Measurements from ENCODE around the gene DPM1.

DPM1 gene

GRCh38 chr20:50930139-50930975 is 28.0 kb downstream of the DPM1 start:
- peak; percentile 6 for DNase-seq (ENCODE audit: low spot score)

- peak; percentile 94 for DNase-seq (ENCODE audit: low spot score)
Measured at GRCh38 chr20:50929299-50930138, 28.8 kb downstream of the DPM1 start.

- DNase-seq (ENCODE audit: low spot score) = no peak
Measured at GRCh38 chr20:50928469-50928868, 29.9 kb downstream of the DPM1 start.

DNA sequence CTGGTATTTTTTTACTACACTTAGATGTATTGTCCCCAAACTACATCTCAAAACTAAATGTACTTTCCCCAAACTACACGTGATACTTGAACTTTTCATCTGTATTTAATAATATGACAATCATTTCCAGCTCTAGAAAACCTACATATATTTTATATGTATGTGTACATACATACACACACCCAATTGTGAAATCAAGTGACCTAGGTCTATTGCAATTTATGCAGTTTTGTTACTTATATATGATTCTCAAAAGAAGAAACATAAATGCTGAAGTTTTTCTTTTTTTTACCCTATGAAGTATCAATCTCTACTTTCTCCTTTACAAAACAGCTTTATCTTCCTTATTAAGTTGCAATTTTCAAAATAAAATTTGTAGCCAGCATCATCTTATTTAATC is 31.8 kb downstream of the DPM1 start:
- no peak for DNase-seq (ENCODE audit: low spot score)

GRCh38 chr20:50924261-50924920 is 33.9 kb downstream of the DPM1 start:
- DNase-seq (ENCODE audit: low spot score) = no peak

DNA sequence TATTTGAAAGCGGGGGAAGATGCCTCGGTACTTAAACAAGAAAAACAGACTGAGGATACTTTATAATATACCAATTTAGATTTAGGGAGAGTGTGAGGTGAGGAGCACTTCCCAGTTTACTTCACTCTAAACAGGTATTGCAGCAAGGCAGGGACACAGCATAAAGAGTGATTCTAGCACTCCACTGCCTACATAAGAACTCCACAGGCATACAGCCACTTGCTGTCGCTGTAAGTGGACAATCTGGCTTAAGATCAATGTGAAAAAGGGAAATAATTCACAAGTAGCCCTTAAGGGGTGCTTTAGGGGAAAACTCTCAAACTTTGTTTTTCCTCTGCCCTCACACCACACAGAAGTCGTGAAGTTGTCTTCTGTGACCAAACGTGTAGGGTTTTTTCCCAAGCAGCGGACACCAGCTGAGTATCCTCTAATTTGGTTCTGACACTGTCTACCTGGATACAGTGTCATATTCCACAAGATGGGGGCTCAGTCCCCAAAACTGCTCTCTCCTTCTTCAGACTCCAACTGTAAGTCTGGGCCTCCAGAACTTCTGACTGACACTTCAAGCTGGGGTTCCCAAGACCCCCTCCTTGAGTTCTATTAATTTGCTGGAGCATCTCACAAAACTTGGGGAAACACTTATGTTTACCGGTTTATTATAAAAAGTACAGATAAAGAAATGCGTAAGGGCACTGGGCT is 36.4 kb downstream of the DPM1 start:
- DNase-seq (ENCODE audit: low spot score) = no peak

- DNase-seq (ENCODE audit: low spot score) = peak; percentile 52
Measured at GRCh38 chr20:50920997-50921396, 37.3 kb downstream of the DPM1 start.

DNA sequence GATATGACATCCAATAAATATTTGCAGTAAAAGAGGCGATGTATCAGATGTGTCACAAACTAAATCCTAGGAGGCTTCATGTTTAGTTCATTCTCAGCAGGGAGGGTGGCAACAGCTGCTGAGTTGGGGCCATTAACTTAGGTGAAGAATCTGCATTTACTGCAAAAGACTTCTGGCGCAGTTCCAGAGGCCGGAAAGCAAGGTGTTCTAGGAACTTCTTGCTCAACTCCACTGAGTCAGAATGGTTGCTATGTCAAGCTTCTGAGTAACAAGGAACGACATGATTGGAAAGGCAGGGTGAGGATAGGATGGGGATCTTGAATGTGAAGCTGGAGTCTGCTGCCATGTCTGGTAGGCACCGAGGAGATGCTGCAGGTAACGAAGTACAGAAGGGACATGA is 38.8 kb downstream of the DPM1 start:
- peak; percentile 24 for DNase-seq (ENCODE audit: low spot score)

DNA sequence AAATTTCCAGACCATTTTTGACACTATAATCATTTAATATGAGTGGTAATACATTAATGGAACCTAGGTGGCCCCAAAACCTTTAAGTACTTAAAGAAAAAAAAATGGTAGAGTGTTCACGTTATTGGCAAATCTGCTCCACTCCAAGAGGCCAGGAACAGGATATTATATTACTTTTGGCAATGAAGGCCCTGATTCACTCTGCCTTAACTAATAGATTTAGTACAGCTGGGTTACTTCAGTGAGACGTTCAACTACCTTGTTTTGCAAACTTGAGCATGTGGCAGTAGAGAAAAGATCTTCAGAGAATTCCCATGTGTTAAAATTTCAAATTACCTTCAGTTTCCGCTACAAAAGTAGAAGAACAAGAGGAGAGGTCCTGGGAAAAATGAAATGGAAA is 39.9 kb downstream of the DPM1 start:
- DNase-seq (ENCODE audit: low spot score) = no peak

DNA sequence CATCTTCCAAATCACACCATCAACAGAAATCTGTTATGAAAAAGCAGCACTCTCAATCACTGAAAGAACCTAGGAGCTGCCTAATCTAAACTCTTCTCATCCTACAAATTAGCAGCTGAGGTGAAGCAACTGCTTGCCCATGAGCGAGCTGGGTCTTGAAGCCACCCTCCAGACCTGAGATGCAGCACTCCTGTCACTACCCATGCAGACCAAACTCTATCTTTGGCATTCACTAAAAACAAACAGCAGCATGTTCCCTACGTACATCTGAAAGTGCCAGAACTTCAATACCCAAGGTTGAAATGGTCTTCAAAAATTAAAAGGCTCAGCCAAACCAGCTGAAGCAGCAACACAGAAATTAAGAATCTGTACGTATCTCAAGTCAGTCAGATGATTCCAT is 41.4 kb downstream of the DPM1 start:
- no peak for DNase-seq (ENCODE audit: low spot score)

GRCh38 chr20:50916257-50916656 is 42.1 kb downstream of the DPM1 start:
- DNase-seq (ENCODE audit: low spot score) = no peak

DNA sequence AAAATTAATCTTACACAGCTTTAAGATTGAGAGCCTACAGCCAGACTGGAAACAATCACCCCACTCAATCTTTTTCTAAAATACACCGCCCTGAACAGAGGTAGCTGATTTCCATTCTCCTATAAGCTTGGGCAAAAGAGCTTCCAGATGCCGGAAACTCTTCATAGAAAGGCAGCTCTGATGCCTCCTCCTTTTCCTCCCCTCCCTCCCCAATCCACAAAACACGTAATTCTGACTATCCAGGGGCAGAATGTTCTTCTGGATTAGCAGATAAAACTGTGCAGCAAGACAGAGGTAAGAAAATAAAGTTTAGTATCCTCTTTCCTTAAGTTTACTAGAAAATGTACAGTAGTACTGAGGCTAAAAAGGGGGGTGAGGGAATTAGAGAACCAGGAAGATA is 42.9 kb downstream of the DPM1 start:
- no peak for DNase-seq (ENCODE audit: low spot score)

GRCh38 chr20:50913690-50914375 is 44.5 kb downstream of the DPM1 start:
- DNase-seq (ENCODE audit: low spot score) = peak; percentile 20

DNA sequence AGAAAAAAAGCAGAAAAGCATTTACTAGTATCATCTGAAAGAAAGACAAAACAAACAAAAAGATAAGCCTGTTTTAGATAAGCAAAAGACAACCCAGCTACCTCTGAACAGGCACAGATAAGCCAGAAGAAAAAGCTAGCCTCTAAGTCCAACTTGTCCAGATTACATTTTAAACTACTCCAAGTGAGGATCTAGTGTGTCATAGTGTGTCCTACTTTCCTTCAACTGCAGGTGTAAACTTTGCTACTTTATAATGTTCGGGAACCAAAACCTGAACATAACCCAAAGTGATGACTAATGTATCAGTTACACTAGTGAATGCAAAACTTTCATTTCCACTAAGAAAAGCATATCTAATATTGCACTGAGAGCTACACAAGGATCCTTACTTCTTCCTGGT is 46.6 kb downstream of the DPM1 start:
- no peak for DNase-seq (ENCODE audit: low spot score)

- DNase-seq (ENCODE audit: low spot score) = no peak
Measured at GRCh38 chr20:50911030-50911429, 47.3 kb downstream of the DPM1 start.

- DNase-seq (ENCODE audit: low spot score) = no peak
Measured at GRCh38 chr20:50909413-50909812, 48.9 kb downstream of the DPM1 start.

DNA sequence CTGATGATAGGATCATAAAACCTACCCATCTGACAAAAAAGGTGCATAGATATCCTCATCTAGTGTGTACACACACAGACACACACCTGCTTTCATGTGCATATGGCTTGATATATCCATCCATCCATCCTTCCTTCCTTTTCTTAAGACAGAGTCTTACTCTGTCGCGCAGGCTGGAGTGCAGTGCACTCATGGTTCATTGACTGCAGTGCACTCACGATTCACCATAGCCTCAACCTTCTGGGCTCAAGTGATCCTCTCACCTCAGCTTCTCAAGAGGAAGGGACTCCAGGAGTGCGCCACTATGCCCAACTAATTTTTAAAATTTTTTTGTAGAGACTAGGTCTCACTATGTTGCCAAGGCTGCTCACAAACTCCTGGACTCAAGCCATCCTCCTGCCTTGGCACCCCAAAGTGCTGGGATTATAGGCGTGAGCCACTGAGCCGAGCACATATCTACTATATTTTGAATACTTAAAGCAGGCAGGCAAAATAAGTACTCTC is 54.2 kb downstream of the DPM1 start:
- no peak for DNase-seq (ENCODE audit: low spot score)

GRCh38 chr20:50903353-50904051 is 54.8 kb downstream of the DPM1 start:
- no peak for DNase-seq (ENCODE audit: low spot score)

DNA sequence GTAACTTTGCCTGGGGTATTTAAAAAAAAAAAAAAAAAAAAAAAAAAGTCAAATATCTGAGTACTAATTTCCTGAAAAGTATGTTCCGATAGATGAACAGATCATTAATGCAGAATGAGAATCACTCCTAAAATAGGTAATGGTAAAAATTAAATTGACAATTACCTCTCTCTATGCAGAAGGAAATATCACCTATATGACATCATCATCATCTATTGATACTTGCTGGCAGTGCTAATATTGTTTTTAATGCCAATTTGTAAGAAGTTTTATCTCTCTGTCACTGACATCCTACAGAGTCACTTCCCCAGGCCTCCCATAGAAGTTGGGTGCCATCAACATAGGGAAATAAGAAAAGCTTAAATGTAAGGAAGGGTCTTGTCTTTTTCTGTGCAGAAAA is 57.0 kb downstream of the DPM1 start:
- no peak for DNase-seq (ENCODE audit: low spot score)

DNA sequence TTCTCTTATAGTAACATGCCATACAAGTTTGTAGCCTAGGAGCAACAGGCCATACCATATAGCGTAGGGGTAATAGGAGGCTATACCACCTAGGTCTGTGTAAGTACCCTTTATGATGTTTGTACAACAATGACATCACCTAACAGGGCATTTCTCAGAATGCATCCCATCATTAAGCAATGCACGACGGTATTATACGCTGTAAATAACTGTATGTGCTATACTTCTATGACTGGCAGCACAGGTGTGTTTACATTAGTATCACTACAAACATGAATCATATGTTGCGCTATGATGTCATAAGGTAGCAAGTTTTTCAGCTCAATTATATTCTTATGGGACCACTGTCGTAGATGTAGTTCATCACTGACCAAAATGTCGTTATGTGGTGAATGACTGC is 58.1 kb downstream of the DPM1 start:
- no peak for DNase-seq (ENCODE audit: low spot score)

GRCh38 chr20:50898475-50898874 is 59.9 kb downstream of the DPM1 start:
- no peak for DNase-seq (ENCODE audit: low spot score)
